ENCODE measurements around the gene ITGAD. TPM values are rescaled to one million over a fixed set of nuclear protein-coding genes. Genes with fewer than 3 reads are reported as not detected.

Gene ITGAD
- total and polyA plus RNA-seq, 2 of the 8 experiments (the other 6 are each of a cell fraction or from before 2014, with no cell fraction given): 0.06 TPM; not detected in 1

DNA sequence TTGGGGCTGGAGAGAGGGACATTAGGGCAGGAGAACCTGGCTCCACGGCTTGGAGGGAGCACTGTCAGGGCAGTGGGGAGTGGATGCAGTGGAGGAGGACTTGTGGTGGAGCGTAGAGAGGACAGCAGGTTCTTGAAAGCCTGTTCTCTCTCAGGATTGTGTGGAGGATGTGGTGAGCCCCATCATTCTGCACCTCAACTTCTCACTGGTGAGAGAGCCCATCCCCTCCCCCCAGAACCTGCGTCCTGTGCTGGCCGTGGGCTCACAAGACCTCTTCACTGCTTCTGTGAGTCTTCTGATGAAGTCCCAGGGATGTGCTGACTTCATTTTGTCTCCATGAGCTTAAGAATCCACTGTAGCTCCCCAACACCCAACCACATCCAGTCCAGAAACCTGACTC, 21.6 kb downstream of the ITGAD start:
- H4K5ac ChIP-seq (ENCODE audit: insufficient read length, low read depth, low read length): no peak overlapping the region
- no peak overlapping the region for H2BK15ac ChIP-seq (ENCODE audit: low read length)
- ChIA-PET POLR2A (ENCODE audit: partially characterized antibody) (interaction anchor here (1.7 kb wide), 1 partner anchor 214 kb away, joined by 4 read pairs; no protein-coding TSS in a partner anchor), CTCF (ENCODE audit: partially characterized antibody) (no interaction called here)
- no peak for TF ChIP-seq TCF12 (IDR thresholded peaks at IDR 0.05; ENCODE audit: low read depth, low read length)
- TF ChIP-seq RXRA (IDR thresholded peaks at IDR 0.05; ENCODE audit: insufficient read depth, low read depth, low read length): no peak
- TF ChIP-seq POLR2A (IDR thresholded peaks at IDR 0.05; ENCODE audit: control extremely low read depth in 1 of 2, low read depth in 2 of 2, low read length in 2 of 2): no peak
- TF ChIP-seq KDM4A (IDR thresholded peaks at IDR 0.05; ENCODE audit: low read depth, low read length, severe bottlenecking): no peak
- no peak for TF ChIP-seq NRF1 (IDR thresholded peaks at IDR 0.05; ENCODE audit: low read depth, low read length)
- no peak for TF ChIP-seq YY1 (IDR thresholded peaks at IDR 0.05; ENCODE audit: low read depth, low read length)
- no peak for TF ChIP-seq CEBPB (IDR thresholded peaks at IDR 0.05; ENCODE audit: low read depth, low read length)
- no peak overlapping the region for H4K91ac ChIP-seq (replicated peaks; ENCODE audit: insufficient read length, low read length)
- H2BK12ac ChIP-seq (ENCODE audit: low read depth, low read length): no peak overlapping the region
- H3K9ac ChIP-seq (replicated peaks in 1 of 4; ENCODE audit: extremely low read depth in 1 of 4, low read depth in 3 of 4, low read length in 3 of 4): no peak overlapping the region
- H4K20me1 ChIP-seq (replicated peaks in 1 of 2; ENCODE audit: control insufficient read depth in 1 of 2, insufficient read depth in 2 of 2, low read length in 2 of 2): no peaks in the 10 kb centered on the region
- H2BK5ac ChIP-seq (ENCODE audit: low read depth, low read length): no peak overlapping the region
- H3K23ac ChIP-seq (ENCODE audit: insufficient read length): no peak overlapping the region
- no peak overlapping the region for H3K56ac ChIP-seq (replicated peaks; ENCODE audit: insufficient read length, low read depth, low read length)
- no peak overlapping the region for H3K4me3 ChIP-seq (ENCODE audit: extremely low read depth in 1 of 4, insufficient read depth in 2 of 4, low read depth in 3 of 4, low read length in 4 of 4)
- no peak overlapping the region for H4K8ac ChIP-seq (ENCODE audit: extremely low read depth, insufficient read depth, low read length)
- no peaks in the 10 kb centered on the region for H3K79me2 ChIP-seq (ENCODE audit: control insufficient read depth in 1 of 2, insufficient read depth in 2 of 2, low read length in 2 of 2)
- no peak overlapping the region for H2AK5ac ChIP-seq (ENCODE audit: low read depth, low read length)
- H2AFZ ChIP-seq (ENCODE audit: low read length): no peak overlapping the region
- H3K4me2 ChIP-seq (ENCODE audit: insufficient read depth in 1 of 2, low read depth in 2 of 2, low read length in 2 of 2): no peak overlapping the region
- 88% methylated on average over 4 of the region's 4 CpGs; no CpG with 5 or more reads in 1 of the 2 experiments for WGBS, 2 experiments (ENCODE audit: extremely low coverage in 1 of 2, insufficient coverage in 1 of 2, insufficient read length in 1 of 2, insufficient replicate concordance in 2 of 2, low coverage in 1 of 2, low lambda C conversion rate in 2 of 2, missing lambda C conversion rate in 1 of 2)
- no peak overlapping the region for H3K18ac ChIP-seq (ENCODE audit: extremely low read depth, low read length)
- H3K27me3 ChIP-seq (replicated peaks in 1 of 4; ENCODE audit: control insufficient read depth in 3 of 4, extremely low read depth in 1 of 4, insufficient read depth in 3 of 4, low read length in 3 of 4): no peaks in the 10 kb centered on the region; a peak in 1 of 7 replicates
- H3K27ac ChIP-seq (ENCODE audit: low read depth, low read length): no peak overlapping the region
- no peak overlapping the region for H2BK20ac ChIP-seq (ENCODE audit: low read length)
- H3K14ac ChIP-seq (ENCODE audit: insufficient read length): no peak overlapping the region
- FAIRE-seq (no peak), DNase-seq (ENCODE audit: low read depth in 1 of 2, low spot score in 2 of 2) (no peak)
- peaks cover 2% of the 10 kb centered on the region; the same call in 1 of the 2 replicates for H3K23me2 ChIP-seq (ENCODE audit: low read depth, low read length)
- H2BK120ac ChIP-seq (replicated peaks; ENCODE audit: low read depth, low read length): no peak overlapping the region
- no peaks in the 10 kb centered on the region for H3K4me1 ChIP-seq (replicated peaks in 1 of 4; ENCODE audit: control insufficient read depth in 3 of 4, insufficient read depth in 4 of 4, low read length in 3 of 4)
- H3K9me3 ChIP-seq (ENCODE audit: insufficient read depth in 2 of 2, low read depth in 1 of 2, low read length in 1 of 2): no peaks in the 10 kb centered on the region
- H3K79me1 ChIP-seq (ENCODE audit: low read depth, low read length): no peaks in the 10 kb centered on the region
- no peak overlapping the region for H3K4ac ChIP-seq (replicated peaks; ENCODE audit: insufficient read length, low read depth, low read length)
- no peaks in the 10 kb centered on the region for H3K36me3 ChIP-seq (ENCODE audit: control insufficient read depth in 2 of 4, insufficient read depth in 4 of 4, low read length in 3 of 4)

Data from H1 (cell line).